IPS DF 6.9 (cell line): ENCODE data around the gene CDK17.

Source experiments
- DNase-seq: peaks from one replicate; pipeline ENCODE4 v3.0.0-alpha.2; 2013; ENCODE audit warnings: low read depth, low spot score
- H3K27ac ChIP-seq: one replicate; pipeline ENCODE4 v1.5.1; 2013; ENCODE audit warnings: low read length, control low read depth
- H3K27me3 ChIP-seq: 2 replicates; pipeline ENCODE4 v1.6.1; 2013; ENCODE audit warnings: mild to moderate bottlenecking, low read length; ENCODE audit not compliant: control insufficient read depth, insufficient read depth
- H3K36me3 ChIP-seq: 2 replicates; pipeline ENCODE4 v1.6.1; 2013; ENCODE audit warnings: low read length; ENCODE audit not compliant: control insufficient read depth, insufficient read depth
- H3K4me1 ChIP-seq: 2 replicates; pipeline ENCODE4 v1.6.1; 2013; ENCODE audit warnings: low read length; ENCODE audit not compliant: control insufficient read depth, insufficient read depth
- H3K4me3 ChIP-seq: 2 replicates; pipeline ENCODE4 v1.5.1; 2013; ENCODE audit warnings: mild to moderate bottlenecking, low read length
- H3K9me3 ChIP-seq: 2 replicates; pipeline ENCODE4 v1.6.1; 2013; ENCODE audit warnings: low read length, inconsistent platforms; ENCODE audit not compliant: control insufficient read depth, insufficient read depth
- WGBS: extraction: QIAGEN DNeasy Blood & Tissue Kit; methylation state at CpG from one replicate; pipeline ENCODE4 v1.1.7; 2013; ENCODE audit warnings: mixed read lengths, missing lambda C conversion rate; ENCODE audit not compliant: insufficient read length, insufficient coverage; 5-methylcytosine and 5-hydroxymethylcytosine counted together

CDK17 gene

GRCh38 chr12:96375170-96375569 lies 25.1 kb downstream of the CDK17 start:
- H3K9me3 ChIP-seq, result no peaks in the 10 kb centered on the region; the same call in 1 of the 2 replicates
- no peak overlapping the region for H3K27ac ChIP-seq
- H3K4me3 ChIP-seq, result no peak overlapping the region
- no peaks in the 10 kb centered on the region for H3K27me3 ChIP-seq
- no peaks in the 10 kb centered on the region for H3K4me1 ChIP-seq
- no peak for DNase-seq
- H3K36me3 ChIP-seq, result no peaks in the 10 kb centered on the region

GRCh38 chr12:96371790-96372699 lies 28.2 kb downstream of the CDK17 start:
- Histone ChIP-seq H3K9me3 (no peaks in the 10 kb centered on the region), H3K27ac (no peak overlapping the region), H3K4me3 (no peak overlapping the region), H3K27me3 (no peaks in the 10 kb centered on the region), H3K36me3 (no peaks in the 10 kb centered on the region), H3K4me1 (no peaks in the 10 kb centered on the region)
- WGBS, result no CpG with 5 or more reads among the region's 2 CpGs
- DNase-seq, result no peak

- no CpG with 5 or more reads among the region's 5 CpGs for WGBS
- H3K27me3 ChIP-seq, result no peaks in the 10 kb centered on the region
- no peak overlapping the region for H3K27ac ChIP-seq
- no peak for DNase-seq
- no peaks in the 10 kb centered on the region for H3K9me3 ChIP-seq
- H3K4me3 ChIP-seq, result no peak overlapping the region
- H3K36me3 ChIP-seq, result no peaks in the 10 kb centered on the region
- no peaks in the 10 kb centered on the region for H3K4me1 ChIP-seq
These were observed 29.0 kb downstream of the CDK17 start for GRCh38 chr12:96371138-96371789.

- no peaks in the 10 kb centered on the region for H3K4me1 ChIP-seq
- DNase-seq, result no peak
These were observed 31.6 kb downstream of the CDK17 start for GRCh38 chr12:96368687-96369086.

GRCh38 chr12:96368233-96368632 lies 32.0 kb downstream of the CDK17 start:
- no peak overlapping the region for H3K4me3 ChIP-seq
- H3K36me3 ChIP-seq, result no peaks in the 10 kb centered on the region
- no peaks in the 10 kb centered on the region for H3K9me3 ChIP-seq
- no peak for DNase-seq
- WGBS, result no CpG with 5 or more reads among the region's 2 CpGs
- no peak overlapping the region for H3K27ac ChIP-seq
- H3K27me3 ChIP-seq, result no peaks in the 10 kb centered on the region
- H3K4me1 ChIP-seq, result no peaks in the 10 kb centered on the region

More at GRCh38 chr12:96368687-96369086, 31.6 kb downstream of the CDK17 start:
- WGBS, result no CpG with 5 or more reads among the region's 1 CpG
- Histone ChIP-seq H3K9me3 (no peaks in the 10 kb centered on the region), H3K27me3 (no peaks in the 10 kb centered on the region), H3K36me3 (no peaks in the 10 kb centered on the region), H3K27ac (no peak overlapping the region), H3K4me3 (no peak overlapping the region)

- H3K4me3 ChIP-seq, result no peak overlapping the region
- no peaks in the 10 kb centered on the region for H3K4me1 ChIP-seq
- no peak overlapping the region for H3K27ac ChIP-seq
- H3K36me3 ChIP-seq, result no peaks in the 10 kb centered on the region
- WGBS, result no CpG with 5 or more reads among the region's 2 CpGs
- H3K9me3 ChIP-seq, result no peaks in the 10 kb centered on the region
- no peaks in the 10 kb centered on the region for H3K27me3 ChIP-seq
- DNase-seq, result no peak
These were observed 33.9 kb downstream of the CDK17 start for GRCh38 chr12:96366381-96366654.

- Histone ChIP-seq H3K4me3 (no peak overlapping the region), H3K27ac (no peak overlapping the region)
- WGBS, result no CpG with 5 or more reads among the region's 2 CpGs
These were observed 34.4 kb downstream of the CDK17 start for GRCh38 chr12:96365604-96366380.

GRCh38 chr12:96364092-96364700 lies 36.0 kb downstream of the CDK17 start:
- no CpG with 5 or more reads among the region's 3 CpGs for WGBS
- H3K9me3 ChIP-seq, result no peaks in the 10 kb centered on the region

More at GRCh38 chr12:96365604-96366380, 34.4 kb downstream of the CDK17 start:
- no peaks in the 10 kb centered on the region for H3K36me3 ChIP-seq
- H3K9me3 ChIP-seq, result no peaks in the 10 kb centered on the region
- no peaks in the 10 kb centered on the region for H3K27me3 ChIP-seq
- DNase-seq, result no peak
- no peaks in the 10 kb centered on the region for H3K4me1 ChIP-seq

GRCh38 chr12:96361074-96361473 lies 39.2 kb downstream of the CDK17 start:
- Histone ChIP-seq H3K4me3 (no peak overlapping the region), H3K27me3 (no peaks in the 10 kb centered on the region), H3K4me1 (no peaks in the 10 kb centered on the region), H3K27ac (no peak overlapping the region), H3K36me3 (no peaks in the 10 kb centered on the region), H3K9me3 (no peaks in the 10 kb centered on the region)
- DNase-seq, result no peak
- no CpG with 5 or more reads among the region's 4 CpGs for WGBS

More at GRCh38 chr12:96364092-96364700, 36.0 kb downstream of the CDK17 start:
- Histone ChIP-seq H3K4me1 (no peaks in the 10 kb centered on the region), H3K27ac (no peak overlapping the region), H3K4me3 (no peak overlapping the region), H3K36me3 (no peaks in the 10 kb centered on the region), H3K27me3 (no peaks in the 10 kb centered on the region)
- no peak for DNase-seq

- Histone ChIP-seq H3K27ac (no peak overlapping the region), H3K4me1 (no peaks in the 10 kb centered on the region), H3K9me3 (no peaks in the 10 kb centered on the region), H3K27me3 (no peaks in the 10 kb centered on the region), H3K36me3 (no peaks in the 10 kb centered on the region), H3K4me3 (no peak overlapping the region)
- no peak for DNase-seq
- WGBS, result no CpG with 5 or more reads among the region's 1 CpG
These were observed 39.7 kb downstream of the CDK17 start for GRCh38 chr12:96360550-96360949.
